Right lobe of liver (tissue), 4 donors: ENCODE measurements around the gene PAQR4.

Experiments
- CTCF ChIP-seq, 4 donors: fragments of 200-600 bp in 3 of 4; fragments of 450-650 bp in 1 of 4; IDR thresholded peaks; one replicate each; pipeline versions ENCODE4 v1.5.1 to v1.8.0; 2016 to 2022; ENCODE audit warnings: antibody characterized with exemption in 4 of 4, mild to moderate bottlenecking in 2 of 4
- POLR2A ChIP-seq: fragments of 450-650 bp; IDR thresholded peaks from one replicate; pipeline ENCODE4 v1.6.1; 2017; ENCODE audit warnings: antibody characterized with exemption, mild to moderate bottlenecking
- donor health status: DM: no; HTN: no; CAD: no.
- donor health status: DM: no; HTN: no; CAD: no.
- donor health status: DM: no; HTN: yes; CAD: no.

GRCh38 chr16:3021449-3022207, 52.5 kb downstream of the PAQR4 start:
- peak in 3 of 4 donors; percentile 32 to 37 (median 37) for TF ChIP-seq CTCF (IDR thresholded peaks at IDR 0.05)
- TF ChIP-seq POLR2A: no peak
